ENCODE results near the gene IRAK3. TPM values are rescaled to one million over a fixed set of nuclear protein-coding genes. Genes with fewer than 3 reads are reported as not detected.
"Not testable (repeated sequence)": the region's sequence is repeated elsewhere in the genome, so short reads cannot be mapped to it uniquely, and the experiment has no call there.

IRAK3 gene
- total and polyA plus RNA-seq, 3 donors from 2014 or later: 3.1 to 7.0 (median 6.1) TPM

DNA sequence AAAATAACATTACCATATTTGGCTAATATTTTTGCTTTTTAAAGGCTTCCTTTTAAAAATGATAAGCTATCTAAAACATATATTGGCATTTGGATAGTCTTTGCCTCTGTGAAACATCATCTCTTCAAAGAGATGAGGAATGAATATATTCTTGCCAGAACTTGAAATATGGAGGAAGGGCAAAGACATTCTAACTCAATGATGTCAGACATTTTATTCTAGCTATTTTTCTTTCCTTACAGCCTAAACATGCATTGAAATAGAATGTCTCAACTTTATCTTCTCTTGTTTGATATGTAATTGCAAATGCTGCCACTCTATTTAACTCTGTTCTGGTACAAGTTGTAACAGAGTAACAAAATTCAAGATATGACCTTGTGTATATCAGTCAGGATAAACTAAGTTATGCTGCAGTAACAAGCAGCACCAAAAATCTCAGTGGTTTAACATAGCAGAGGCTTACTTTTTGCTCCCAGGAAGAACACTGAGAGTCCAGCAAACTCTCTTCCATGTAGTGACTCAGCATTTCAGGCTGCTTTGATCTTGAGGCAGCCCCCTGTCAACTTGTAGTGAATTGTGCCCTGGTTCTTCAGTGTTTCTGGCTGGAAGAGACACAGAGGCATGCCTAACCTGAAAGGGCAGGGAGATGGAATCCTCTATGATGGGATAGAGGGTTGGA, 11.0 kb downstream of the IRAK3 start:
- DNase-seq: no peak
- H3K4me1 ChIP-seq: no peaks in the 10 kb centered on the region
- no peak for TF ChIP-seq POLR2A (IDR thresholded peaks at IDR 0.05)
- no peak for TF ChIP-seq CTCF (IDR thresholded peaks at IDR 0.05)
- no peak overlapping the region for H3K4me3 ChIP-seq
- intact Hi-C loops (cut with DNase I; ENCODE audit: low total_unique reads): no loop called here
- no peak overlapping the region for H3K27ac ChIP-seq
- H3K9me3 ChIP-seq: no peaks in the 10 kb centered on the region
- no peaks in the 10 kb centered on the region for H3K27me3 ChIP-seq
- no peaks in the 10 kb centered on the region for H3K36me3 ChIP-seq (ENCODE audit: low read depth, missing control alignments)

GRCh38 chr12:66203820-66204219, 14.8 kb downstream of the IRAK3 start:
- WGBS, 2 donors: 84 to 88% methylated on average over 4 of the region's 4 CpGs
- Histone ChIP-seq H3K4me1 (no peaks in the 10 kb centered on the region), H3K36me3 (ENCODE audit: low read depth, missing control alignments) (no peaks in the 10 kb centered on the region), H3K27ac (no peak overlapping the region), H3K9me3 (no peaks in the 10 kb centered on the region), H3K4me3 (no peak overlapping the region), H3K27me3 (no peaks in the 10 kb centered on the region)
- intact Hi-C loops (cut with DNase I; ENCODE audit: low total_unique reads): no loop called here
- no peak for TF ChIP-seq POLR2A (IDR thresholded peaks at IDR 0.05)
- no peak for TF ChIP-seq CTCF (IDR thresholded peaks at IDR 0.05)
- DNase-seq: no peak

GRCh38 chr12:66206141-66206540, 17.1 kb downstream of the IRAK3 start:
- TF ChIP-seq CTCF (IDR thresholded peaks at IDR 0.05): no peak
- no peak for TF ChIP-seq POLR2A (IDR thresholded peaks at IDR 0.05)
- Histone ChIP-seq H3K36me3 (ENCODE audit: low read depth, missing control alignments) (no peaks in the 10 kb centered on the region), H3K27me3 (no peaks in the 10 kb centered on the region), H3K4me1 (no peaks in the 10 kb centered on the region), H3K27ac (no peak overlapping the region), H3K4me3 (no peak overlapping the region), H3K9me3 (no peaks in the 10 kb centered on the region)
- intact Hi-C loops (cut with DNase I; ENCODE audit: low total_unique reads): no loop called here
- no peak for DNase-seq
- 70 to 71% methylated on average over 1 of the region's 1 CpG for WGBS, 2 donors

- Histone ChIP-seq H3K4me3 (no peak overlapping the region), H3K27me3 (no peaks in the 10 kb centered on the region), H3K36me3 (ENCODE audit: low read depth, missing control alignments) (no peaks in the 10 kb centered on the region), H3K27ac (no peak overlapping the region), H3K9me3 (no peaks in the 10 kb centered on the region), H3K4me1 (no peaks in the 10 kb centered on the region)
- intact Hi-C loops (cut with DNase I; ENCODE audit: low total_unique reads): no loop called here
- DNase-seq: no peak
- TF ChIP-seq POLR2A (IDR thresholded peaks at IDR 0.05) (no peak), CTCF (IDR thresholded peaks at IDR 0.05) (no peak)
These were observed 21.8 kb downstream of the IRAK3 start for GRCh38 chr12:66210840-66211239.

DNA sequence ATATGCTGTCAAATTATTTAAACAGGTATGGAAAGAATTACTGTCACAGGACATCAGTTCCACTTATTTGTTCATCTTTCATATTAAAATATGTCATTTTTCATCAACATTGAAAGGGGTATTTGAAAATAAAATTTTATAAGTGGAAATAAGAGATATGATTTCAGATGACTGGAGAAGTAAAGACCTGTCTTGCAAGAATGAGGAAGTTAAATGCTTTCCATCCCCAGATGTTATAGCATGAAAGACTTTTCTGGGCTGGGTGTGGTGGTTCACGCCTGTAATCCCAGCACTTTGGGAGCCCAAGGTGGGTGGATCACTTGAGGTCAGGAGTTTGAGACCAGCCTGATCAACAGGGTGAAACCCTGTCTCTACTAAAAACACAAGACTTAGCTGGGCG, 22.6 kb downstream of the IRAK3 start:
- WGBS, 2 donors: 93 to 96% methylated on average over 2 of the region's 2 CpGs
- H3K36me3 ChIP-seq (ENCODE audit: low read depth, missing control alignments); H3K4me3 ChIP-seq; DNase-seq; intact Hi-C loops (cut with DNase I; ENCODE audit: low total_unique reads); H3K4me1 ChIP-seq; H3K27ac ChIP-seq; H3K9me3 ChIP-seq; H3K27me3 ChIP-seq: not testable (repeated sequence)

DNA sequence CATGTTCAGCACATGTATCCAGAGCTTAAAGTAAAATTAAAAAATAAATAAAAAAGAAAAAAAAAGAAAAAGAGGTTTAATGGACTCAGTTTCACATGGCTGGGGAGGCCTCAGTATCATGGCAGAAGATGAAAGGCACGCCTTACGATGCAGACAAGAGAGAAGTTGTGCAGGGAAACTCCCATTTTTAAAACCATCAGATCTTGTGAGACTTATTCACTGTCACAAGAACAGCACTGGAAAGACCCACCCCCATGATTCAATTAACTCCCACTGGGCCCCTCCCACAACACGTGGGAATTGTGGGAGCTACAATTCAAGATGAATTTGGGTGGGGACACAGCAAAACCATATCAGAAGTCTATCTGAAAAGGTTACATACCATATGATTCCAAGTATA, 24.0 kb downstream of the IRAK3 start:
- H3K4me1 ChIP-seq; H3K9me3 ChIP-seq; H3K27ac ChIP-seq; H3K27me3 ChIP-seq; intact Hi-C loops (cut with DNase I; ENCODE audit: low total_unique reads); H3K4me3 ChIP-seq; H3K36me3 ChIP-seq (ENCODE audit: low read depth, missing control alignments); DNase-seq: not testable (repeated sequence)
- WGBS, 2 donors: 74 to 91% methylated on average over 3 of the region's 3 CpGs

All from testis (tissue), 3 donors.